HAP-1 (cell line): ENCODE data around the gene MPZL3.

Experiments used
- DNase-seq, 2 experiments: peaks; one replicate each; pipeline ENCODE4 v3.0.0-alpha.2; 2016 to 2020; ENCODE audit warnings: low spot score in 2 of 2
- H3K27me3 ChIP-seq: fragments of 250-450 bp; sonication (Bioruptor Pico); 2 replicates; pipeline ENCODE4 v1.5.1; 2020; ENCODE audit warnings: low read depth, mild to moderate bottlenecking, moderate library complexity
- H3K36me3 ChIP-seq: fragments of 250-450 bp; sonication (Bioruptor Pico); replicated peaks from 2 replicates; pipeline ENCODE4 v1.5.1; 2020; ENCODE audit warnings: mild to moderate bottlenecking
- H3K4me1 ChIP-seq: fragments of 250-450 bp; sonication (Bioruptor Pico); 2 replicates; pipeline ENCODE4 v1.5.1; 2020; ENCODE audit warnings: mild to moderate bottlenecking
- H3K4me3 ChIP-seq: fragments of 250-450 bp; sonication (Bioruptor Pico); 2 replicates; pipeline ENCODE4 v1.5.1; 2020; ENCODE audit warnings: mild to moderate bottlenecking, moderate library complexity
- H3K9me3 ChIP-seq: fragments of 250-450 bp; sonication (Bioruptor Pico); 2 replicates; pipeline ENCODE4 v1.5.1; 2020; ENCODE audit warnings: mild to moderate bottlenecking, moderate library complexity
- in situ Hi-C: fragments of 300-500 bp; cut with MboI; formaldehyde crosslinking; loops from 3 replicates; pipeline ENCODE4 v1.14.3; 2020; ENCODE audit warnings: low sequenced_read_pairs, inconsistent platforms, mixed read lengths

Gene MPZL3

DNA sequence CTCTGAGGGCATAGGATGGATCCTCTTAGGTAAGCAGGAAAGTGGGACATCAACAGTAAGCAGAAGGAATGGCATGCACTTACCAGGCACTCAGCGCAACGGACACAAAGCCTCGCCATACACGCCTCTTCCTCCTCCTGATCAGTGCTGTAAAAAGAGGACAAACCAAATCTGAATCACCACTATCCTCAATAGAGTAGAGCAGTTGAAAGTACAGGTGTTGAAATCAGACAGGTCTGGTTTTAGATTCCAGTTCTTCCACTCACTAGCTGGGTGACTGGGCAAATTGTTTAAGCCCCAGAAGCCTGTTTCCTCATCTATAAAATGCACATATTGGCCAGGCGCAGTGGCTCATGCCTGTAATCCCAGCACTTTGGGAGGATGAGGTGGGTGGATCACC, 18.8 kb downstream of the MPZL3 start:
- Histone ChIP-seq H3K9me3 (no peaks in the 10 kb centered on the region), H3K36me3 (no peaks in the 10 kb centered on the region), H3K27me3 (peaks cover 13% of the 10 kb centered on the region; the same call in 1 of the 2 replicates), H3K4me1 (no peaks in the 10 kb centered on the region), H3K4me3 (no peak overlapping the region)
- in situ Hi-C loops: no loop called here
- no peak for DNase-seq

- H3K9me3 ChIP-seq: no peaks in the 10 kb centered on the region
- in situ Hi-C loops: no loop called here
- no peaks in the 10 kb centered on the region for H3K36me3 ChIP-seq
- no peak for DNase-seq
- H3K4me1 ChIP-seq: no peaks in the 10 kb centered on the region
- no peak overlapping the region for H3K4me3 ChIP-seq
- H3K27me3 ChIP-seq: peaks cover 13% of the 10 kb centered on the region; the same call in 1 of the 2 replicates
Measured at GRCh38 chr11:118232659-118233058, 19.5 kb downstream of the MPZL3 start.

- H3K36me3 ChIP-seq: no peaks in the 10 kb centered on the region
- H3K27me3 ChIP-seq: peaks cover 12% of the 10 kb centered on the region
- DNase-seq: no peak
- in situ Hi-C loops: no loop called here
- no peak overlapping the region for H3K4me3 ChIP-seq
- H3K9me3 ChIP-seq: no peaks in the 10 kb centered on the region
- no peaks in the 10 kb centered on the region for H3K4me1 ChIP-seq
Measured at GRCh38 chr11:118231461-118231860, 20.7 kb downstream of the MPZL3 start.

DNA sequence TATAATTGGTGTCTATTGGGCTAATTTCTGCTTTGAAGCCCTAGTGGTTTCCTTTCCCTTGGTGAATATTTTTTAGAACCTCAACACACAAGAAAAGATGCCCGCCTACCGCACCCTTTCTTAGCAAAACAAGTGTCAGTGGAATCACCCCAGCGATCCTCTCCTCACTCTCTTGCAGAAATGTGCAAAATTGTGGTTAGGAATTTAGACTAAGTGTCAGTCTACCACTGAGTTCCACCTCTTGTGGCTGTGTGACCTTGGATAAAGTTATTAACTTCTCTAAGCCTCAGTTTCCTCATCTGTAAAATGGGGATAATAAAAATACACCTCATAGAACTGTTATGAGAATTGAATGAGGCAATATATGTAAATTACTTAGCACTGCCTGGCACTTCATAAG, 22.1 kb downstream of the MPZL3 start:
- no peak overlapping the region for H3K4me3 ChIP-seq

GRCh38 chr11:118229274-118229847, 22.8 kb downstream of the MPZL3 start:
- Histone ChIP-seq H3K4me3 (no peak overlapping the region), H3K4me1 (no peaks in the 10 kb centered on the region), H3K27me3 (peaks cover 9% of the 10 kb centered on the region), H3K9me3 (no peaks in the 10 kb centered on the region), H3K36me3 (no peaks in the 10 kb centered on the region)
- DNase-seq: no peak
- in situ Hi-C loops: no loop called here

More for the DNA sequence above, 22.1 kb downstream of the MPZL3 start:
- in situ Hi-C loops: no loop called here
- Histone ChIP-seq H3K36me3 (no peaks in the 10 kb centered on the region), H3K27me3 (peaks cover 12% of the 10 kb centered on the region), H3K4me1 (no peaks in the 10 kb centered on the region), H3K9me3 (no peaks in the 10 kb centered on the region)
- no peak for DNase-seq

GRCh38 chr11:118227865-118228785, 24.0 kb downstream of the MPZL3 start:
- DNase-seq: no peak
- peaks cover 4% of the 10 kb centered on the region; the same call in 1 of the 2 replicates for H3K27me3 ChIP-seq
- no peaks in the 10 kb centered on the region for H3K36me3 ChIP-seq
- H3K4me3 ChIP-seq: no peak overlapping the region
- H3K9me3 ChIP-seq: no peaks in the 10 kb centered on the region
- in situ Hi-C loops: no loop called here
- H3K4me1 ChIP-seq: no peaks in the 10 kb centered on the region

GRCh38 chr11:118226781-118227180, 25.4 kb downstream of the MPZL3 start:
- Histone ChIP-seq H3K27me3 (peaks cover 4% of the 10 kb centered on the region; the same call in 1 of the 2 replicates), H3K4me3 (no peak overlapping the region), H3K36me3 (no peaks in the 10 kb centered on the region), H3K9me3 (no peaks in the 10 kb centered on the region), H3K4me1 (no peaks in the 10 kb centered on the region)
- in situ Hi-C loops: no loop called here
- DNase-seq: no peak

GRCh38 chr11:118226296-118226695, 25.9 kb downstream of the MPZL3 start:
- Histone ChIP-seq H3K9me3 (no peaks in the 10 kb centered on the region), H3K4me1 (no peaks in the 10 kb centered on the region), H3K4me3 (no peak overlapping the region), H3K27me3 (peaks cover 7% of the 10 kb centered on the region; the same call in 1 of the 2 replicates), H3K36me3 (no peaks in the 10 kb centered on the region)
- no peak for DNase-seq
- in situ Hi-C loops: no loop called here

DNA sequence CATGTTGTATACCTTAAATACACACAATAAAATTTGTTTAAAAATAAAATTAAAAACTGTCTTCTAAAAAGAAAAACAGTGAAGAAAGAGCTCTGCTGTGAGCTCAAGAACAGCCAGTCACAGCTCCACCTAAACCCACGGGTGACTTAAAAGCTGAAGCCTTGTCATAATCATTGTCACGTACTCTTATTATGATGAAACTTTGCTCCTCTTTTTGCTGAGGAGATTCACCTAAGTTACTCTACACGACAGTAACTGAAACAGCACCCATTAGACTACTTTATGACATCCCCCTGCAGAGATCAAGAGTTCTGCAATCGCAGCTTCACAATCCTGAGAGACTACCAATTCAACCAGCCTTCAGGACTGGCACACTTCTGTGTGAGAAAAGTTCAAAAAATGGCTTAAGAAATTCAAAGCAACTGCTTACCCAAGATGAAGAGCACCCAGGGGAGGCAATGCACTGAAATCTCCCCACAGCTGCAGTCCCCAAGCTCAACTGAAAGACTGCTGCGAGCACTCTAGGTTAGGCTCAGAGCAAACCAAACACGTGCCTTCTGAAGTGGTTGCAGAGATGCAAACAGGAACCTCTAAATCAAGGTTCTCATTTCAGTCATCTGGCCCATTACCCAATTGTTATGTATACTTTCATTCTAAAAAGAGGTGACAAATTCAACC, 27.5 kb downstream of the MPZL3 start, which contains the start of gene JAML:
TSS of gene JAML (minus strand) at position 501 of the 678 bp plus-strand sequence. CDS start 10,145 bp downstream, outside the sequence.
- H3K4me1 ChIP-seq: no peaks in the 10 kb centered on the region
- no peaks in the 10 kb centered on the region for H3K9me3 ChIP-seq
- H3K27me3 ChIP-seq: peaks cover 7% of the 10 kb centered on the region
- DNase-seq: no peak
- no peak within 1 kb of the TSS for H3K4me3 ChIP-seq
- no peaks in the 10 kb centered on the region for H3K36me3 ChIP-seq
- in situ Hi-C loops: no loop called here

DNA sequence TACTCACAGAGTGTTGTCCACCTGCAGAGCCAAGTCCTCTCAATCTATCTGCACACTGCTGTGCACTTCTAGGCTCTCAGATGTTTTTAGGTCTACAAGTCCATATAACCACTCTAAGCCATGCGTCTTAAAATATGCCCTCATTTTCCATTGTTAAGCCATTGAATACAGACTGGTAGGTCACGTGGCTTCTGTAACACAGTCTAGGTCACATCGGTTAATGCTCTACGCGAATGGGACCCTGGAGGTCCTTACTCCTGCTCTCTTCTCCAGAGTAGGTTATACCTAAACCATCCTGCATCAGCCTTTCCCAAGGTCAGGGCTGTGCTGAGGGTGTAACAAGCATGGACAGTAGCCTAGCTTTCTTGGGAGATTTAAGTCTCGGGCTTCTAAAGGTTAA, 28.2 kb downstream of the MPZL3 start:
- no peaks in the 10 kb centered on the region for H3K4me1 ChIP-seq
- H3K4me3 ChIP-seq: no peak overlapping the region
- no peak for DNase-seq
- H3K9me3 ChIP-seq: no peaks in the 10 kb centered on the region
- in situ Hi-C loops: no loop called here
- peaks cover 7% of the 10 kb centered on the region for H3K27me3 ChIP-seq
- no peaks in the 10 kb centered on the region for H3K36me3 ChIP-seq

DNA sequence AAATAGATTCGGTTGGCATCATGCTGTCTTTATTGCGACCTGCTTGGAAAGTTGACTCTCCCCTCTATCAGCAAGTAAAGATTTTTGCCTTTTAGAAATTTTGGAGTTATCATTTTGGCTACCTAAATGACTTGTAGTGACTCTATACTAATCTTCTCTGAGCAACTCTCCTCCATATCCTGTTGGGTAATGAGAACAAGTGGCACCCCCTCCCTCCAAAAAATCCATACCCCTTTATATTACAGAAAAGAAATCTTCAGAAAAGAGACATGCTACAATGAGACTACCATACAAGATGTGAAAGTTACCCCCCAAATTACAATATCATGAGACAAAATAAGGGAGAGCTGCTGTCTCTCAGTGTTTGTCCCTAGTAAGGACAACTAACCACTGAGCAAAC, 28.6 kb downstream of the MPZL3 start:
- no peak for DNase-seq
- in situ Hi-C loops: no loop called here
- no peaks in the 10 kb centered on the region for H3K36me3 ChIP-seq
- H3K27me3 ChIP-seq: peaks cover 7% of the 10 kb centered on the region
- no peaks in the 10 kb centered on the region for H3K4me1 ChIP-seq
- no peak overlapping the region for H3K4me3 ChIP-seq
- no peaks in the 10 kb centered on the region for H3K9me3 ChIP-seq

- Histone ChIP-seq H3K4me1 (no peaks in the 10 kb centered on the region), H3K27me3 (peaks cover 6% of the 10 kb centered on the region), H3K36me3 (no peaks in the 10 kb centered on the region), H3K4me3 (no peak overlapping the region), H3K9me3 (no peaks in the 10 kb centered on the region)
- in situ Hi-C loops: no loop called here
- DNase-seq: no peak
Measured at GRCh38 chr11:118222437-118222836, 29.7 kb downstream of the MPZL3 start.

DNA sequence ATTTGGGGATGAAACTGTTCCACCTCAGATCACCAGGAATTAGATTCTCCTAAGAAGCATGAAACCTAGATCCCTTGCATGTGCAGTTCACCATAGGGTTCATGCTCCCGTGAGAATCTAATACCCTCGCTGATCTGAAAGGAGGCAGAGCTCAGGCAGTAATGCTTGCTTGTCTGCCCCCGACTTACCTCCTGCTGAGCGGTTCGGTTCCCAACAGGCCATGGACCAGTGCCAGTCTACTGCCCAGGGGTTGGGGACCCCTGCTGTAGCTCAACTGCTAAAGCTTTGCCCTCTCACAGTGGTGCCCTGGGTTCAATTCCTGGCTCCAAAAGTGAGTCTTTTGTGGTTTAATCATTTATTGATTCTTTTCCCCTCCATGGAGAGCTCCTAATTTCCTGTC, 30.7 kb downstream of the MPZL3 start:
- Histone ChIP-seq H3K9me3 (no peaks in the 10 kb centered on the region), H3K27me3 (peaks cover 7% of the 10 kb centered on the region; the same call in 1 of the 2 replicates), H3K4me1 (no peaks in the 10 kb centered on the region), H3K4me3 (no peak overlapping the region), H3K36me3 (no peaks in the 10 kb centered on the region)
- in situ Hi-C loops: no loop called here
- no peak for DNase-seq

GRCh38 chr11:118219732-118220131, 32.4 kb downstream of the MPZL3 start:
- DNase-seq: no peak
- Histone ChIP-seq H3K36me3 (no peaks in the 10 kb centered on the region), H3K4me1 (no peaks in the 10 kb centered on the region), H3K27me3 (peaks cover 12% of the 10 kb centered on the region), H3K4me3 (no peak overlapping the region), H3K9me3 (no peaks in the 10 kb centered on the region)
- in situ Hi-C loops: no loop called here
